Gastroesophageal sphincter (tissue), 4 donors: ENCODE data around the gene LUC7L. TPM values are rescaled to one million over a fixed set of nuclear protein-coding genes. Genes with fewer than 3 reads are reported as not detected.
A peak's percentile ranks its signal among the peaks of the same experiment; 100 is the strongest.
"Not testable (repeated sequence)": the region's sequence is repeated elsewhere in the genome, so short reads cannot be mapped to it uniquely, and the experiment has no call there.

Experiments
- ATAC-seq: fragments of 150-250 bp; one replicate; pipeline ENCODE4 v1.9.1; 2016; ENCODE audit warnings: mild to moderate bottlenecking, moderate library complexity
- H3K27ac ChIP-seq, 4 donors: fragments of 200-600 bp; sonication (generic) in 3 of 4; 1 replicate in 3 of 4; 2 replicates in 1 of 4; pipeline ENCODE4 v1.5.1; 2016 to 2019
- H3K27me3 ChIP-seq: fragments of 200-600 bp; sonication (generic); one replicate; pipeline ENCODE4 v1.5.1; 2019
- H3K36me3 ChIP-seq, 2 donors: fragments of 200-600 bp; sonication (generic); one replicate each; pipeline ENCODE4 v1.5.1; 2019; ENCODE audit warnings: control low read depth in 1 of 2
- H3K4me1 ChIP-seq, 3 donors: fragments of 200-600 bp; sonication (generic); 1 replicate in 2 of 3; 2 replicates in 1 of 3; pipeline ENCODE4 v1.5.1; 2016 to 2019; ENCODE audit warnings: control low read depth in 2 of 3
- H3K4me3 ChIP-seq, 2 donors: fragments of 200-600 bp; sonication (generic); one replicate each; pipeline ENCODE4 v1.5.1; 2019; ENCODE audit warnings: mild to moderate bottlenecking in 1 of 2, moderate library complexity in 1 of 2
- H3K9me3 ChIP-seq, 3 donors: fragments of 200-600 bp; sonication (generic); one replicate each; pipeline ENCODE4 v1.5.1; 2017 to 2019; ENCODE audit warnings: control low read depth in 2 of 3
- EP300 ChIP-seq: sonication (generic); formaldehyde crosslinking; IDR thresholded peaks from one replicate; pipeline ENCODE4 v1.6.1; 2017; ENCODE audit warnings: antibody characterized with exemption, mild to moderate bottlenecking
- POLR2A ChIP-seq, 2 donors: fragments of 450-650 bp; IDR thresholded peaks; one replicate each; pipeline ENCODE4 v1.6.1; 2017; ENCODE audit warnings: antibody characterized with exemption in 2 of 2, mild to moderate bottlenecking in 2 of 2, moderate library complexity in 1 of 2
- POLR2AphosphoS5 ChIP-seq: sonication (generic); formaldehyde crosslinking; IDR thresholded peaks from one replicate; pipeline ENCODE4 v1.6.1; 2017; ENCODE audit warnings: antibody characterized with exemption
- WGBS, 2 donors: methylation state at CpG; one replicate each; pipeline ENCODE4 v1.1.5; 2018; ENCODE audit warnings: low coverage in 1 of 2; 5-methylcytosine and 5-hydroxymethylcytosine counted together
- total RNA-seq, 4 donors: library from RNA; depleted of rRNA; stranded (reverse); fragments of >200 nt; gene quantifications; one replicate each; pipeline ENCODE4 v1.1.0, GENCODE V29; 2016
- TF ChIP-seq, protein P1 (sequence below), 4 experiments: fragments of 200-600 bp in 2 of 4; fragments of 450-650 bp in 2 of 4; sonication (generic) in 1 of 4; IDR thresholded peaks; one replicate each; pipeline ENCODE4 v1.5.1; 2017 to 2019; ENCODE audit warnings: antibody characterized with exemption in 4 of 4, mild to moderate bottlenecking in 2 of 4, moderate library complexity in 2 of 4

The LUC7L gene
- total RNA-seq, 4 donors from 2014 or later, result 34.7 to 112 (median 59.6) TPM

GRCh38 chr16:165539-166374 lies 63.5 kb downstream of the LUC7L start, which contains the start of gene HBM:
TSS of gene HBM (plus strand) at chr16:165978. CDS start at chr16:165998, 20 bp downstream.
- TF ChIP-seq EP300 (no peak), POLR2A (IDR thresholded peaks at IDR 0.05) (no peak), POLR2AphosphoS5 (no peak)
- TF ChIP-seq, protein P1, sequence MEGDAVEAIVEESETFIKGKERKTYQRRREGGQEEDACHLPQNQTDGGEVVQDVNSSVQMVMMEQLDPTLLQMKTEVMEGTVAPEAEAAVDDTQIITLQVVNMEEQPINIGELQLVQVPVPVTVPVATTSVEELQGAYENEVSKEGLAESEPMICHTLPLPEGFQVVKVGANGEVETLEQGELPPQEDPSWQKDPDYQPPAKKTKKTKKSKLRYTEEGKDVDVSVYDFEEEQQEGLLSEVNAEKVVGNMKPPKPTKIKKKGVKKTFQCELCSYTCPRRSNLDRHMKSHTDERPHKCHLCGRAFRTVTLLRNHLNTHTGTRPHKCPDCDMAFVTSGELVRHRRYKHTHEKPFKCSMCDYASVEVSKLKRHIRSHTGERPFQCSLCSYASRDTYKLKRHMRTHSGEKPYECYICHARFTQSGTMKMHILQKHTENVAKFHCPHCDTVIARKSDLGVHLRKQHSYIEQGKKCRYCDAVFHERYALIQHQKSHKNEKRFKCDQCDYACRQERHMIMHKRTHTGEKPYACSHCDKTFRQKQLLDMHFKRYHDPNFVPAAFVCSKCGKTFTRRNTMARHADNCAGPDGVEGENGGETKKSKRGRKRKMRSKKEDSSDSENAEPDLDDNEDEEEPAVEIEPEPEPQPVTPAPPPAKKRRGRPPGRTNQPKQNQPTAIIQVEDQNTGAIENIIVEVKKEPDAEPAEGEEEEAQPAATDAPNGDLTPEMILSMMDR (IDR thresholded peaks at IDR 0.05), result no peak
- WGBS, 2 donors, result no CpG with 5 or more reads among the region's 75 CpGs
- peaks cover 0 to 21% (median 16%) of the 10 kb centered on the region in 3 donors for H3K4me1 ChIP-seq
- no peaks in the 10 kb centered on the region for H3K9me3 ChIP-seq
- H3K27ac ChIP-seq, result no peak within 1 kb of the TSS
- peak within 1 kb of the TSS in 1 of 2 donors; percentile 18 for H3K4me3 ChIP-seq
- H3K36me3 ChIP-seq, result no peaks in the 10 kb centered on the region
- no peak for ATAC-seq
- peaks cover 79% of the 10 kb centered on the region for H3K27me3 ChIP-seq

GRCh38 chr16:164827-165538 lies 64.3 kb downstream of the LUC7L start:
- no peaks in the 10 kb centered on the region for H3K36me3 ChIP-seq
- no peaks in the 10 kb centered on the region for H3K9me3 ChIP-seq
- peak overlapping the region in 1 of 2 donors; percentile 18 for H3K4me3 ChIP-seq
- ATAC-seq, result no peak
- H3K27me3 ChIP-seq, result peaks cover 74% of the 10 kb centered on the region
- TF ChIP-seq POLR2AphosphoS5, result no peak
- TF ChIP-seq, protein P1 (IDR thresholded peaks at IDR 0.05), result no peak
- TF ChIP-seq POLR2A (IDR thresholded peaks at IDR 0.05), result no peak
- TF ChIP-seq EP300, result no peak
- no peak overlapping the region for H3K27ac ChIP-seq
- peaks cover 0 to 21% (median 16%) of the 10 kb centered on the region in 3 donors for H3K4me1 ChIP-seq
- WGBS, 2 donors, result 0% methylated on average over 16 of the region's 77 CpGs; no CpG with 5 or more reads in 1 of the 2 donors

DNA sequence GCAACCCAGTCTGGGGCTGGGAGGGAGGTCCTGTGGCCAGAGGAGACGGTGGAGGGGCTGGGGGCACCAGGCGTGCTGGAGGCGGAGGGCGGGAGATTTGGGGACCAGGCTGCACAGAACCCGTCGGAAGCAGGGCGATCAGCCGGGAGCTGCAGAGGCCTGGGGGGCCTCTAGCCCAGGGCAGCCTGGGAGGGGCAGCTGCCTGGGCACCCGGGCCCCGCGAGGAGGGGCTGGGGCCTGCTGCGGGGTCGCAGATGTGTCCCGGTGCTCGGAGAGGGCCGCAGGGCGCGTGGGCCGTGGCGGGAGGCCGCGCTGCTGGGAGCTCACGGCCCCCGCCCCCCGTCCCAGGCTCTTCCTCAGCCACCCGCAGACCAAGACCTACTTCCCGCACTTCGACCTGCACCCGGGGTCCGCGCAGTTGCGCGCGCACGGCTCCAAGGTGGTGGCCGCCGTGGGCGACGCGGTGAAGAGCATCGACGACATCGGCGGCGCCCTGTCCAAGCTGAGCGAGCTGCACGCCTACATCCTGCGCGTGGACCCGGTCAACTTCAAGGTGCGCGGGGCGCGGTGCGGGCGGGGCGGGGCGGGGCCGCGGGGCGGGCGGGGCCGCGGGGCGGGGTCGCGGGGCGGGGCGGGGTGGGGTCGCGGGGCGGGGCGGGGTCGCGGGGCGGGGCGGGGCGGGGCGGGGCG lies 65.0 kb downstream of the LUC7L start:
- ATAC-seq, result peak; percentile 34
- H3K36me3 ChIP-seq, H3K9me3 ChIP-seq, H3K27ac ChIP-seq, H3K4me3 ChIP-seq: not testable (repeated sequence)
- Histone ChIP-seq H3K4me1 (peaks cover 0 to 21% (median 16%) of the 10 kb centered on the region in 3 donors), H3K27me3 (peaks cover 74% of the 10 kb centered on the region)
- WGBS, 2 donors, result no CpG with 5 or more reads among the region's 80 CpGs

GRCh38 chr16:163696-164095 lies 65.6 kb downstream of the LUC7L start:
- not testable (repeated sequence) for H3K9me3 ChIP-seq, H3K36me3 ChIP-seq, H3K27ac ChIP-seq, H3K4me3 ChIP-seq, ATAC-seq
- Histone ChIP-seq H3K27me3 (peaks cover 71% of the 10 kb centered on the region), H3K4me1 (peaks cover 0 to 21% (median 16%) of the 10 kb centered on the region in 3 donors)
- 17 to 28% methylated on average over 1 to 2 of the region's 3 CpGs for WGBS, 2 donors

GRCh38 chr16:163139-163538 lies 66.1 kb downstream of the LUC7L start:
- Histone ChIP-seq H3K27me3 (peaks cover 71% of the 10 kb centered on the region), H3K4me1 (peaks cover 0 to 21% (median 16%) of the 10 kb centered on the region in 3 donors)
- not testable (repeated sequence) for H3K27ac ChIP-seq, H3K4me3 ChIP-seq, H3K36me3 ChIP-seq, ATAC-seq, H3K9me3 ChIP-seq
- no CpG with 5 or more reads among the region's 10 CpGs for WGBS, 2 donors

DNA sequence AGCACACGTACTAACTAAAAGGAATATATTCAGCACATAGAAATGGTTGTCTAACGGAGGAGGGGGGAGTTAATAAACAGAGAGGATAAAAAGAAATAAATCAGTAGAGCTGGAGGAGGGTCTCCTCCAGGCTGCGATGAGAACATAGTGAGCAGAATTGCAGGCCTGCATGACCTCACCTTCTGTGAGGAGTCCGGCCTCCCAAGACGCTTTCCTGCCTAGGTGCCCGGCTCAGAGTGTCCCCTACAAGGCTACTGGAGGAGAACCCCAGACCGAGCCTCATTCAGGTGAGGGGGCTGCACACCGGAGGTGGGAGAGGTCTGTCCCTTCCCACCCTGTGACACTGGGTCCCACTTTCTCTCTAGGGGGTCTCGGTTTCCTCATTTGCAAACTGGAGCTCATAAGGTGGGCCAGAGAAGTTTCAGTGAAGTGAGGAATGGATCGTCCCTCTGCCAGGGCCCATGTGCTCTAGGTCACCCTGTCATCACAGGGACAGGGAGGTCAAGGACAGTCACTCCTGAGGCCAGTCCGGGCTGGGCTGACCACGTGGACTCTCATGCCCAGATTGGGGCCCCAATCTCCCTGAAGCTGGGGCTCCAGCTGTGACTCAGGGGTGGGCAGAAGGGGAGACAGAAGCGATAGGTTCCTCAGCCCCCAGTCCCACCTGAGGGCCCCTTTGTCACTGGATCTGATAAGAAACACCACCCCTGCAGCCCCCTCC lies 66.8 kb downstream of the LUC7L start:
- peaks cover 71% of the 10 kb centered on the region for H3K27me3 ChIP-seq
- WGBS, 2 donors, result 81 to 85% methylated on average over 7 of the region's 13 CpGs
- peaks cover 0 to 21% (median 16%) of the 10 kb centered on the region in 3 donors for H3K4me1 ChIP-seq
- no peaks in the 10 kb centered on the region for H3K36me3 ChIP-seq
- TF ChIP-seq POLR2A (IDR thresholded peaks at IDR 0.05) (no peak), EP300 (no peak), POLR2AphosphoS5 (no peak)
- TF ChIP-seq, protein P1 (IDR thresholded peaks at IDR 0.05), result no peak
- no peaks in the 10 kb centered on the region for H3K9me3 ChIP-seq
- H3K27ac ChIP-seq, result no peak overlapping the region
- no peak for ATAC-seq
- no peak overlapping the region for H3K4me3 ChIP-seq
